PC-3 (cell line): Measurements from ENCODE around the gene AHCYL1. TPM values are rescaled to one million over a fixed set of nuclear protein-coding genes. Genes with fewer than 3 reads are reported as not detected.
A peak's percentile ranks its signal among the peaks of the same experiment; 100 is the strongest.

Experiments used
- ATAC-seq: fragments of 200-7000 bp; cut with Tn5 transposase; 2 replicates; pipeline ENCODE4 v1.9.1; 2020; ENCODE audit warnings: mild to moderate bottlenecking, moderate library complexity
- BruUV-seq: library from RNA; stranded (reverse); fragments of 400-500 nt; replicated peaks from 2 replicates; lab custom pipeline; 2021; lab: Mats Ljungman, UMichigan
- CTCF ChIA-PET: fragments of 300-600 bp; sonication (Branson Sonifier 250); formaldehyde crosslinking; loops from one replicate; lab custom pipeline; 2022; ENCODE audit warnings: antibody characterized with exemption; lab: Charles Lee
- POLR2A ChIA-PET: fragments of 300-600 bp; sonication (Branson Sonifier 250); formaldehyde crosslinking; loops from one replicate; lab custom pipeline; 2022; ENCODE audit warnings: antibody characterized with exemption; ENCODE audit not compliant: unreplicated experiment; lab: Charles Lee
- DNase-seq: peaks from one replicate; pipeline ENCODE4 v3.0.0-alpha.2; 2015
- H2AFZ ChIP-seq: fragments of 300-600 bp; sonication (generic); 2 replicates; pipeline ENCODE4 v1.6.0; 2016; ENCODE audit warnings: antibody characterized with exemption, low read length
- H3F3A ChIP-seq: fragments of 300-600 bp; sonication (generic); one replicate; pipeline ENCODE4 v1.6.0; 2017; ENCODE audit warnings: antibody characterized with exemption, low read length, control low read depth, mild to moderate bottlenecking; ENCODE audit not compliant: unreplicated experiment
- H3K27ac ChIP-seq: fragments of 300-600 bp; sonication (generic); 2 replicates; pipeline ENCODE4 v1.5.1; 2016; ENCODE audit warnings: mild to moderate bottlenecking, low read length
- H3K27me3 ChIP-seq: fragments of 300-600 bp; sonication (generic); 2 replicates; pipeline ENCODE4 v1.6.1; 2016; ENCODE audit warnings: low read length, mixed read lengths
- H3K36me3 ChIP-seq: fragments of 300-600 bp; sonication (generic); 2 replicates; pipeline ENCODE4 v1.6.1; 2016; ENCODE audit warnings: low read depth, mixed run types, low read length, mixed read lengths
- H3K4me1 ChIP-seq: fragments of 300-600 bp; sonication (generic); 2 replicates; pipeline ENCODE4 v1.5.1; 2016; ENCODE audit warnings: low read length; ENCODE audit not compliant: insufficient read depth
- H3K4me2 ChIP-seq: fragments of 300-600 bp; sonication (generic); 2 replicates; pipeline ENCODE4 v1.6.0; 2016; ENCODE audit warnings: low read length
- H3K4me3 ChIP-seq: fragments of 300-600 bp; sonication (generic); 2 replicates; pipeline ENCODE4 v1.5.1; 2016; ENCODE audit warnings: mild to moderate bottlenecking, low read length, mixed read lengths
- H3K79me2 ChIP-seq: fragments of 300-600 bp; sonication (generic); 2 replicates; pipeline ENCODE4 v1.6.1; 2017; ENCODE audit warnings: low read length, mixed read lengths
- H3K9ac ChIP-seq: fragments of 300-600 bp; sonication (generic); 2 replicates; pipeline ENCODE4 v1.6.0; 2016; ENCODE audit warnings: mild to moderate bottlenecking, low read length
- H3K9me2 ChIP-seq: fragments of 300-600 bp; sonication (generic); replicated peaks from 2 replicates; pipeline ENCODE4 v1.6.1; 2016; ENCODE audit warnings: mixed run types, low read length, mixed read lengths
- H3K9me3 ChIP-seq: fragments of 300-600 bp; sonication (generic); 2 replicates; pipeline ENCODE4 v1.6.1; 2016; ENCODE audit warnings: low read length, mixed read lengths
- H4K20me1 ChIP-seq: fragments of 300-600 bp; sonication (generic); 2 replicates; pipeline ENCODE4 v1.6.1; 2016; ENCODE audit warnings: low read length, mixed read lengths
- CTCF ChIP-seq: fragments of 300-600 bp; sonication (generic); conservative IDR thresholded peaks from 2 replicates; pipeline ENCODE4 v1.5.1; 2017; ENCODE audit warnings: antibody characterized with exemption, low read depth, mild to moderate bottlenecking, low read length
- EZH2 ChIP-seq: fragments of 300-600 bp; sonication (generic); IDR thresholded peaks from one replicate; pipeline ENCODE4 v1.6.1; 2017; ENCODE audit warnings: antibody characterized with exemption, mild to moderate bottlenecking, low read length; ENCODE audit not compliant: unreplicated experiment
- EZH2phosphoT487 ChIP-seq: fragments of 300-600 bp; sonication (generic); IDR thresholded peaks from 2 replicates; pipeline ENCODE4 v1.6.1; 2018; ENCODE audit warnings: mild to moderate bottlenecking, antibody characterized with exemption, low read length, borderline replicate concordance
- intact Hi-C: fragments of 100-400 bp; cut with micrococcal nuclease; formaldehyde crosslinking; loops from 2 replicates; pipeline ENCODE4 v1.9.0; 2023
- total RNA-seq: library from RNA; depleted of rRNA; stranded (reverse); fragments of >200 nt; gene quantifications from 2 replicates; pipeline ENCODE4 v1.2.3, GENCODE V29; 2014

Gene AHCYL1
- total RNA-seq, 1 experiment from 2014 or later = 35.8 TPM

GRCh38 chr1:109997867-109998229, 13.3 kb downstream of the AHCYL1 start:
- peak overlapping the region; percentile 12; the same call in 1 of the 2 replicates for H3K4me2 ChIP-seq
- no peak overlapping the region for H2AFZ ChIP-seq
- peaks cover 6% of the 10 kb centered on the region; the same call in 1 of the 2 replicates for H3K36me3 ChIP-seq
- H3K9ac ChIP-seq = no peak overlapping the region
- H4K20me1 ChIP-seq = peaks cover 7% of the 10 kb centered on the region; the same call in 1 of the 2 replicates
- ChIA-PET CTCF (interaction anchor here (0.7 to 1.5 kb wide), 3 partner anchors 13 to 37 kb away, joined by 3 to 4 read pairs (median 4); partner anchors contain the start of gene AHCYL1), POLR2A (interaction anchor here (0.6 kb wide), 1 partner anchor 212 kb away, joined by 3 read pairs; no protein-coding TSS in a partner anchor)
- H3K9me2 ChIP-seq = no peaks in the 10 kb centered on the region
- H3K4me1 ChIP-seq = peaks cover 25% of the 10 kb centered on the region
- H3K27ac ChIP-seq = no peak overlapping the region
- peak; percentile 91 for ATAC-seq
- peak; percentile 40 for DNase-seq
- no TSS peak for BruUV-seq
- no peaks in the 10 kb centered on the region for H3K27me3 ChIP-seq
- no peaks in the 10 kb centered on the region for H3K9me3 ChIP-seq
- peaks cover 92% of the 10 kb centered on the region for H3K79me2 ChIP-seq
- TF ChIP-seq EZH2phosphoT487 = no peak
- no peak for TF ChIP-seq CTCF
- no peak for TF ChIP-seq EZH2
- no peak overlapping the region for H3K4me3 ChIP-seq
- intact Hi-C loops = no loop called here
- H3F3A ChIP-seq = peaks cover 4% of the 10 kb centered on the region

GRCh38 chr1:110002695-110003094, 18.1 kb downstream of the AHCYL1 start:
- no TSS peak for BruUV-seq
- no peaks in the 10 kb centered on the region for H3K9me2 ChIP-seq
- intact Hi-C loops = no loop called here
- POLR2A ChIA-PET = no interaction called here
- peak overlapping the region; percentile 78 for H3K4me2 ChIP-seq
- H3K27me3 ChIP-seq = no peaks in the 10 kb centered on the region
- peaks cover 1% of the 10 kb centered on the region; the same call in 1 of the 2 replicates for H4K20me1 ChIP-seq
- no peaks in the 10 kb centered on the region for H3K9me3 ChIP-seq
- ATAC-seq = no peak
- H3K4me1 ChIP-seq = peaks cover 44% of the 10 kb centered on the region
- 0 out of 2 replicates have a peak overlapping the region, but pooled peaks have one; percentile 55 for H3K4me3 ChIP-seq
- no peaks in the 10 kb centered on the region for H3K36me3 ChIP-seq
- no peak for DNase-seq
- peak overlapping the region; percentile 80; the same call in 1 of the 2 replicates for H3K27ac ChIP-seq
- H3K9ac ChIP-seq = no peak overlapping the region
- H3F3A ChIP-seq = peaks cover 20% of the 10 kb centered on the region
- H3K79me2 ChIP-seq = peaks cover 77% of the 10 kb centered on the region
- no peak overlapping the region for H2AFZ ChIP-seq
- CTCF ChIA-PET = no interaction called here
- TF ChIP-seq CTCF (no peak), EZH2phosphoT487 (no peak), EZH2 (no peak)

- Histone ChIP-seq H3K27ac (peak overlapping the region; percentile 80), H3K9me2 (no peaks in the 10 kb centered on the region), H3K4me3 (peak overlapping the region; percentile 55), H3K36me3 (no peaks in the 10 kb centered on the region; the same call in 1 of the 2 replicates), H3K4me2 (peak overlapping the region; percentile 78), H2AFZ (no peak overlapping the region), H3K9me3 (no peaks in the 10 kb centered on the region), H4K20me1 (no peaks in the 10 kb centered on the region), H3F3A (peaks cover 20% of the 10 kb centered on the region), H3K27me3 (no peaks in the 10 kb centered on the region), H3K4me1 (peaks cover 41% of the 10 kb centered on the region), H3K9ac (peak overlapping the region; percentile 31), H3K79me2 (peaks cover 70% of the 10 kb centered on the region)
- ATAC-seq = peak; percentile 90
- ChIA-PET CTCF (interaction anchor here (1.0 to 1.2 kb wide), 3 partner anchors 19 to 44 kb away, joined by 3 to 8 read pairs (median 3); partner anchors contain the start of gene AHCYL1), POLR2A (interaction anchor here (0.7 kb wide), 1 partner anchor 962 kb away, joined by 3 read pairs; the partner anchor contains the start of gene WDR47)
- TF ChIP-seq EZH2 (no peak), EZH2phosphoT487 (no peak), CTCF (no peak)
- TSS peak; percentile 67 for BruUV-seq
- DNase-seq = peak; percentile 95
- intact Hi-C loops = no loop called here
Measured at GRCh38 chr1:110003747-110004428, 19.3 kb downstream of the AHCYL1 start.
